Measurements from ENCODE around the gene SLCO1C1.

Gene SLCO1C1

GRCh38 chr12:20792971-20793370 lies 97.8 kb downstream of the SLCO1C1 start:
- no peak for DNase-seq (ENCODE audit: low spot score)
- H3K27ac ChIP-seq, result no peak overlapping the region
- TF ChIP-seq CTCF (IDR thresholded peaks at IDR 0.05), result no peak
- H3K4me3 ChIP-seq, result no peak overlapping the region

GRCh38 chr12:20798554-20798953 lies 103.4 kb downstream of the SLCO1C1 start:
- DNase-seq (ENCODE audit: low spot score), result no peak
- TF ChIP-seq CTCF (IDR thresholded peaks at IDR 0.05), result no peak
- Histone ChIP-seq H3K4me3 (no peak overlapping the region), H3K27ac (no peak overlapping the region)

DNA sequence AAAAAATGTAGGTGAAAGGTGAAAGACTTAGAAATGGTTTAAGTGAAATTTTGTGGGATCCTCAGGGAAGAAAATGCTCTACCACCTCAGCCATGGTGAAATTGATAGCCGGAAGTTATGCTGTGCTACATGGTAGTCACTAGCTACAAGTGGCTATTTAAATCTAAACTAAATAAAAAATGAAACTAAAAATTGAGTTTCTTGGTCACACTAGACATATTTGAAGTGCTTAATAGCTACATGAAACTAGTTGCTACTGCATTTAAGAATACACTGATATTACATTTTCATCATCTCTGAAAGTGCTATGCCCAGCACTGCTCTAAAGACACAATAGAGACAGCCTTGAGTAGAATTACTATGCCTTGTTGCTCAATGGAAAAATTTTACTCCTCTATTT lies 105.0 kb downstream of the SLCO1C1 start:
- Histone ChIP-seq H3K4me3 (no peak overlapping the region), H3K27ac (no peak overlapping the region)
- no peak for TF ChIP-seq CTCF (IDR thresholded peaks at IDR 0.05)
- no peak for DNase-seq (ENCODE audit: low spot score)

GRCh38 chr12:20801035-20801434 lies 105.9 kb downstream of the SLCO1C1 start:
- no peak overlapping the region for H3K27ac ChIP-seq
- no peak overlapping the region for H3K4me3 ChIP-seq
- TF ChIP-seq CTCF (IDR thresholded peaks at IDR 0.05), result no peak
- no peak for DNase-seq (ENCODE audit: low spot score)
